A673 (cell line): ENCODE data around the gene CHCHD2. TPM values are rescaled to one million over a fixed set of nuclear protein-coding genes. Genes with fewer than 3 reads are reported as not detected.
"Not testable (repeated sequence)": the region's sequence is repeated elsewhere in the genome, so short reads cannot be mapped to it uniquely, and the experiment has no call there.

ENCODE experiments used
- BruUV-seq: library from RNA; stranded (reverse); fragments of 400-500 nt; replicated peaks from 2 replicates; lab custom pipeline; 2021; lab: Mats Ljungman, UMichigan
- CTCF ChIA-PET: fragments of 300-600 bp; sonication (Branson Sonifier 250); formaldehyde crosslinking; loops from one replicate; lab custom pipeline; 2022; ENCODE audit warnings: antibody characterized with exemption; lab: Charles Lee
- POLR2A ChIA-PET: fragments of 300-600 bp; sonication (Branson Sonifier 250); formaldehyde crosslinking; loops from one replicate; lab custom pipeline; 2022; ENCODE audit warnings: antibody characterized with exemption; ENCODE audit not compliant: low non-redundant PET; lab: Charles Lee
- DNase-seq: peaks from one replicate; pipeline ENCODE4 v3.0.0-alpha.2; 2015; ENCODE audit warnings: low spot score
- H3K27ac ChIP-seq: fragments of 200-600 bp; sonication (generic); 2 replicates; pipeline ENCODE4 v1.5.1; 2016; ENCODE audit warnings: mixed run types, low read depth, mild to moderate bottlenecking, mixed read lengths, antibody characterized with exemption, low read length; ENCODE audit not compliant: poor library complexity, severe bottlenecking
- H3K27me3 ChIP-seq: fragments of 200-600 bp; sonication (generic); replicated peaks from 2 replicates; pipeline ENCODE4 v1.6.1; 2017; ENCODE audit warnings: mixed run types, low read depth, mild to moderate bottlenecking, mixed read lengths, antibody characterized with exemption, low read length; ENCODE audit not compliant: insufficient read depth, poor library complexity
- H3K36me3 ChIP-seq: fragments of 200-600 bp; sonication (generic); 2 replicates; pipeline ENCODE4 v1.6.1; 2016; ENCODE audit warnings: mixed run types, mild to moderate bottlenecking, mixed read lengths, antibody characterized with exemption, low read length; ENCODE audit not compliant: insufficient read depth, poor library complexity, severe bottlenecking
- H3K4me1 ChIP-seq: fragments of 200-600 bp; sonication (generic); 2 replicates; pipeline ENCODE4 v1.6.1; 2017; ENCODE audit warnings: mixed run types, mild to moderate bottlenecking, mixed read lengths, antibody characterized with exemption, low read length; ENCODE audit not compliant: insufficient read depth, poor library complexity, severe bottlenecking
- H3K4me3 ChIP-seq: fragments of 200-600 bp; sonication (generic); 2 replicates; pipeline ENCODE4 v1.5.1; 2016; ENCODE audit warnings: low read depth, mixed run types, mild to moderate bottlenecking, mixed read lengths, low read length; ENCODE audit not compliant: poor library complexity, severe bottlenecking
- H3K9me3 ChIP-seq: fragments of 200-600 bp; sonication (generic); 2 replicates; pipeline ENCODE4 v1.6.1; 2016; ENCODE audit warnings: mixed run types, low read depth, mild to moderate bottlenecking, mixed read lengths, antibody characterized with exemption, low read length; ENCODE audit not compliant: poor library complexity, severe bottlenecking
- EZH2 ChIP-seq: fragments of 200-600 bp; sonication (generic); IDR thresholded peaks from 2 replicates; pipeline ENCODE4 v1.6.1; 2017; ENCODE audit warnings: borderline replicate concordance, low read depth, mild to moderate bottlenecking, mixed read lengths, antibody characterized with exemption, low read length; ENCODE audit not compliant: poor library complexity, severe bottlenecking
- intact Hi-C: fragments of 100-400 bp; cut with micrococcal nuclease; formaldehyde crosslinking; loops from one replicate; pipeline ENCODE4 v1.10.0; 2022; ENCODE audit not compliant: unreplicated experiment
- total RNA-seq: library from RNA; stranded (reverse); gene quantifications from 2 replicates; pipeline ENCODE4 v1.2.3, GENCODE V29; 2021
- TF ChIP-seq, protein P1 (sequence below): fragments of 300-800, 200-600 bp; sonication (generic); conservative IDR thresholded peaks from 2 replicates; pipeline ENCODE4 v1.5.1; 2017; ENCODE audit warnings: low read depth, mild to moderate bottlenecking, antibody characterized with exemption, low read length, moderate library complexity, mixed read lengths

Gene CHCHD2
- total RNA-seq, 1 experiment from 2014 or later: 533 TPM

DNA sequence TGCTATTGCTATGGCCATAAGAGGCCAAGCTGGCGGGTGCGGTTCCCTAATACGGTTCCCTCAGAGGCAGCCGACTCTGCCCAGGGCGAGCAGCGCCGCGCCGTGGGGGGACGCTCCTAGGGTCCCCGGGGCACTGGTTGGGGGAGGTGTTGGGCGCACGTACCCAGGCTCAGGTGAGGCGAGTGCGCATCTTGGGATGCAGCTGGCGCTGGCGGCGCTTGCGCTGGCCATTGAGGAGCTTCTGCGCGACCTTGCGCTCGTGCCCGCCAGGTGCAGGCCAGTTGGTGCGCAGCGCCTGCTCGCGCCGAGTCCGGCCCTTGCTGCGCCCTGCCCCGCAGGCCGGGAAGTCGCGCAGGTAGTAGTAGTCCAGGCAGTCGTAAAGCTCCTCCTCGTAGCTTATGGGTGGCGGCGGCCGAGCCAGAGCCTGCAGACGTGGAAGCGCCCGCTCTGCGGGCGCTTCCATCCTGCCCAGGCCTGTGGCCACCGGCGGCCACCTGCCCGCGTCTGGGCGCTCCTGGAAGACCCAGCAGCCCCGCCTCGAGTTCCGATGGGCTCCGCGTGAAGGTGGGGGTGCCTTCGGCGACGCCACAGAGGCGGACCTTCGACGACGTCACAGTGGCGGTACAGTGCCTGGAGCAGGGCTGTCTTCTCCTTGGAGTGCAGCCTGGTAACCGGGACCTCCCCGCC is 9.7 kb upstream of the CHCHD2 start, which contains the start of gene NUPR2:
Gene NUPR2, minus strand, starts transcription at position 566 of the 687 bp plus-strand sequence. Its CDS starts 103 bp downstream, at position 463.
- H3K9me3 ChIP-seq: no peaks in the 10 kb centered on the region
- H3K36me3 ChIP-seq: no peaks in the 10 kb centered on the region
- POLR2A ChIA-PET: interaction anchor here (0.5 kb wide), 1 partner anchor 69 kb away, joined by 5 read pairs; no protein-coding TSS in a partner anchor
- H3K4me3 ChIP-seq: no peak within 1 kb of the TSS
- CTCF ChIA-PET: no interaction called here
- no peaks in the 10 kb centered on the region for H3K4me1 ChIP-seq
- TF ChIP-seq, protein P1, sequence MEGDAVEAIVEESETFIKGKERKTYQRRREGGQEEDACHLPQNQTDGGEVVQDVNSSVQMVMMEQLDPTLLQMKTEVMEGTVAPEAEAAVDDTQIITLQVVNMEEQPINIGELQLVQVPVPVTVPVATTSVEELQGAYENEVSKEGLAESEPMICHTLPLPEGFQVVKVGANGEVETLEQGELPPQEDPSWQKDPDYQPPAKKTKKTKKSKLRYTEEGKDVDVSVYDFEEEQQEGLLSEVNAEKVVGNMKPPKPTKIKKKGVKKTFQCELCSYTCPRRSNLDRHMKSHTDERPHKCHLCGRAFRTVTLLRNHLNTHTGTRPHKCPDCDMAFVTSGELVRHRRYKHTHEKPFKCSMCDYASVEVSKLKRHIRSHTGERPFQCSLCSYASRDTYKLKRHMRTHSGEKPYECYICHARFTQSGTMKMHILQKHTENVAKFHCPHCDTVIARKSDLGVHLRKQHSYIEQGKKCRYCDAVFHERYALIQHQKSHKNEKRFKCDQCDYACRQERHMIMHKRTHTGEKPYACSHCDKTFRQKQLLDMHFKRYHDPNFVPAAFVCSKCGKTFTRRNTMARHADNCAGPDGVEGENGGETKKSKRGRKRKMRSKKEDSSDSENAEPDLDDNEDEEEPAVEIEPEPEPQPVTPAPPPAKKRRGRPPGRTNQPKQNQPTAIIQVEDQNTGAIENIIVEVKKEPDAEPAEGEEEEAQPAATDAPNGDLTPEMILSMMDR: no peak
- no peak for TF ChIP-seq EZH2
- intact Hi-C loops: no loop called here
- DNase-seq: no peak
- H3K27ac ChIP-seq: no peak within 1 kb of the TSS
- H3K27me3 ChIP-seq: no peaks in the 10 kb centered on the region
- BruUV-seq: no TSS peak

DNA sequence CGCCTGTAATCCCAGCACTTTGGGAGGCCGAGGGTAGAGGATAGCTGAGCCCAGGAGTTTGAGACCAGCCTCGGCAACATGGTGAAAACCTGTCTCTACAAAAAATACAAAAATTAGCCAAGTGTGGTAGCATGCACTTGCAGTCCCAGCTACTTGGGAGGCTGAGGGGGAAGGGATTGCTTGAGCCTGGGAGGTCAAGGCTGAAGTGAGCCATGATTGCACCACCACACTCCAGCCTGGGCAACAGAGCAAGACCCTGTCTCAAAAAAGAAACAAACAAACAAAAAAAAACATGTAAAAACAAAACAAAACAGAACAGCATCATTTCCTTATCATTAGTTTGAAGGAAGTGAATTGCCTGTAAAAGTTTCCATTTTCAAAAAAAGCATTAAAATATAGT is 6.0 kb upstream of the CHCHD2 start:
- H3K9me3 ChIP-seq, H3K4me1 ChIP-seq, H3K27me3 ChIP-seq, H3K36me3 ChIP-seq, DNase-seq, H3K27ac ChIP-seq, CTCF ChIA-PET, POLR2A ChIA-PET, BruUV-seq, H3K4me3 ChIP-seq, intact Hi-C loops: not testable (repeated sequence)

DNA sequence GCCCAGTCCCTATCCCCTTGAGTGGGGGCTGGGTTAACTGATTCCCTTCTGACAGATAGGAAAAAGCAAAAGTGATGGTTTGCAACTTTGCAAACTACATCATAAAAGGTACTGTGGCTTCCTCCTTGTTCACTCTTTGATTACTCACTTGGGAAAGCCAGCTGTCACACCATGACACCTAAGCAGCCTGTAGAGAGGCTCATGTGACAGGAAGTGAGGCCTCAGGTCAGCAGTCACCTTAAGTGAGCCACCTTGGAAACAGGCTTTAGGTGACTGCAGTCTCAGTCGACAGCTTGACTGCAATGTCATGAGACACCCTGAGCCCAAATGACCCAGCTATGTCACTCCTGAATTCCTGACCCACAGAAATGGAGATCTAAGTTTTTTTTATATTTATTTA is 4.3 kb upstream of the CHCHD2 start:
- TF ChIP-seq, protein P1: no peak
- no peak for TF ChIP-seq EZH2
- H3K27ac ChIP-seq: no peak overlapping the region
- no TSS peak for BruUV-seq
- H3K36me3 ChIP-seq: no peaks in the 10 kb centered on the region
- H3K4me1 ChIP-seq: no peaks in the 10 kb centered on the region
- no peak overlapping the region for H3K4me3 ChIP-seq
- H3K27me3 ChIP-seq: no peaks in the 10 kb centered on the region
- no peak for DNase-seq
- no peaks in the 10 kb centered on the region for H3K9me3 ChIP-seq
- intact Hi-C loops: no loop called here
- CTCF ChIA-PET: no interaction called here
- POLR2A ChIA-PET: no interaction called here

DNA sequence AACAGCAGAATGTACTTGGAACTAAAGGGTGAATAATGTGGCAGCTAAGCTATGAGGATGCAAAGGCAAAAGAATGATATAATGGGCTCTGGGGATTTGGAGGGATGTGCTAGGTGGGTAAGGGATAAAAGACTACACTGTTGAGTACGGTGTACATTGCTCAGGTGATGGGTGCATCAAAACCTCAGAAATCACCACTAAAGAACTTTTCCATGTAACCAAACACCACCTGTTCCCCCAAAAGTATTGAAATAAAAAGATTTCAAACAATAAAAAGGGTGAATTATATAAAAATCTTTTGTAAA is 1.6 kb upstream of the CHCHD2 start:
- no TSS peak for BruUV-seq
- Histone ChIP-seq H3K27me3 (no peaks in the 10 kb centered on the region), H3K4me3 (no peak overlapping the region), H3K4me1 (no peaks in the 10 kb centered on the region), H3K36me3 (peaks cover 17% of the 10 kb centered on the region), H3K9me3 (no peaks in the 10 kb centered on the region), H3K27ac (no peak overlapping the region)
- intact Hi-C loops: no loop called here
- DNase-seq: no peak
- CTCF ChIA-PET: no interaction called here
- TF ChIP-seq EZH2: no peak
- TF ChIP-seq, protein P1: no peak
- POLR2A ChIA-PET: no interaction called here
